ENCODE results near the gene GTF2A1L. TPM values are rescaled to one million over a fixed set of nuclear protein-coding genes. Genes with fewer than 3 reads are reported as not detected.

The GTF2A1L gene
- total RNA-seq, 2 experiments from 2014 or later, result not detected

GRCh38 chr2:48674933-48675332 lies 57.3 kb downstream of the GTF2A1L start:
- TF ChIP-seq CTCF (IDR thresholded peaks at IDR 0.05), result no peak
- ChIA-PET CTCF (no interaction called here), POLR2A (no interaction called here)
- peaks cover 2% of the 10 kb centered on the region for H3K27me3 Mint-ChIP-seq
- H3K4me3 Mint-ChIP-seq, result no peak overlapping the region
- no peak overlapping the region for H3K27ac Mint-ChIP-seq
- H3K4me1 Mint-ChIP-seq (ENCODE audit: low read depth), result no peaks in the 10 kb centered on the region
- no peaks in the 10 kb centered on the region for H3K36me3 Mint-ChIP-seq (ENCODE audit: low read depth)
- ATAC-seq (no peak), DNase-seq (no peak)
- intact Hi-C loops (cut with micrococcal nuclease), result no loop called here
- H3K9me3 Mint-ChIP-seq, result no peaks in the 10 kb centered on the region

- intact Hi-C loops (cut with micrococcal nuclease), result no loop called here
- ChIA-PET CTCF (no interaction called here), POLR2A (no interaction called here)
- no peak overlapping the region for H3K4me3 Mint-ChIP-seq
- H3K36me3 Mint-ChIP-seq (ENCODE audit: low read depth), result no peaks in the 10 kb centered on the region
- no peak overlapping the region for H3K27ac Mint-ChIP-seq
- no peaks in the 10 kb centered on the region for H3K4me1 Mint-ChIP-seq (ENCODE audit: low read depth)
- no peak for TF ChIP-seq CTCF (IDR thresholded peaks at IDR 0.05)
- H3K9me3 Mint-ChIP-seq, result no peaks in the 10 kb centered on the region
- ATAC-seq (no peak), DNase-seq (no peak)
- H3K27me3 Mint-ChIP-seq, result peaks cover 5% of the 10 kb centered on the region
These were observed 59.8 kb downstream of the GTF2A1L start for GRCh38 chr2:48677450-48677849.

- ATAC-seq, result no peak
- no peak overlapping the region for H3K27ac Mint-ChIP-seq
These were observed 67.5 kb downstream of the GTF2A1L start for GRCh38 chr2:48685126-48685525.

GRCh38 chr2:48691935-48692691 lies 74.5 kb downstream of the GTF2A1L start:
- ChIA-PET CTCF (no interaction called here), POLR2A (no interaction called here)
- no peaks in the 10 kb centered on the region for H3K9me3 Mint-ChIP-seq
- no peaks in the 10 kb centered on the region for H3K36me3 Mint-ChIP-seq (ENCODE audit: low read depth)
- TF ChIP-seq CTCF (IDR thresholded peaks at IDR 0.05), result no peak
- H3K27me3 Mint-ChIP-seq, result no peaks in the 10 kb centered on the region
- DNase-seq, result no peak
- no peak overlapping the region for H3K4me3 Mint-ChIP-seq
- no peak overlapping the region for H3K27ac Mint-ChIP-seq
- intact Hi-C loops (cut with micrococcal nuclease), result no loop called here
- no peak for ATAC-seq
- no peaks in the 10 kb centered on the region for H3K4me1 Mint-ChIP-seq (ENCODE audit: low read depth)

More at GRCh38 chr2:48685126-48685525, 67.5 kb downstream of the GTF2A1L start:
- Mint-ChIP-seq H3K9me3 (no peaks in the 10 kb centered on the region), H3K4me1 (ENCODE audit: low read depth) (no peaks in the 10 kb centered on the region), H3K27me3 (peaks cover 8% of the 10 kb centered on the region), H3K36me3 (ENCODE audit: low read depth) (no peaks in the 10 kb centered on the region), H3K4me3 (no peak overlapping the region)
- intact Hi-C loops (cut with micrococcal nuclease), result no loop called here
- no peak for TF ChIP-seq CTCF (IDR thresholded peaks at IDR 0.05)
- POLR2A ChIA-PET, result no interaction called here
- no peak for DNase-seq
- CTCF ChIA-PET, result no interaction called here

- Mint-ChIP-seq H3K36me3 (ENCODE audit: low read depth) (no peaks in the 10 kb centered on the region), H3K27ac (no peak overlapping the region), H3K27me3 (no peaks in the 10 kb centered on the region), H3K4me1 (ENCODE audit: low read depth) (no peaks in the 10 kb centered on the region), H3K4me3 (no peak overlapping the region), H3K9me3 (no peaks in the 10 kb centered on the region)
- no peak for DNase-seq
- intact Hi-C loops (cut with micrococcal nuclease), result no loop called here
- no peak for ATAC-seq
- ChIA-PET CTCF (no interaction called here), POLR2A (no interaction called here)
- no peak for TF ChIP-seq CTCF (IDR thresholded peaks at IDR 0.05)
These were observed 75.4 kb downstream of the GTF2A1L start for GRCh38 chr2:48693066-48693465.

Measured in activated CD8-positive, alpha-beta T cell treated with anti-CD3 and anti-CD28 coated beads for 36 hours (primary cell).